IPS DF 6.9 (cell line): ENCODE data around the gene NES.
A peak's percentile ranks its signal among the peaks of the same experiment; 100 is the strongest.

Source experiments
- DNase-seq: peaks from one replicate; pipeline ENCODE4 v3.0.0-alpha.2; 2013; ENCODE audit warnings: low read depth, low spot score
- H3K27ac ChIP-seq: one replicate; pipeline ENCODE4 v1.5.1; 2013; ENCODE audit warnings: low read length, control low read depth
- H3K27me3 ChIP-seq: 2 replicates; pipeline ENCODE4 v1.6.1; 2013; ENCODE audit warnings: mild to moderate bottlenecking, low read length; ENCODE audit not compliant: control insufficient read depth, insufficient read depth
- H3K36me3 ChIP-seq: 2 replicates; pipeline ENCODE4 v1.6.1; 2013; ENCODE audit warnings: low read length; ENCODE audit not compliant: control insufficient read depth, insufficient read depth
- H3K4me1 ChIP-seq: 2 replicates; pipeline ENCODE4 v1.6.1; 2013; ENCODE audit warnings: low read length; ENCODE audit not compliant: control insufficient read depth, insufficient read depth
- H3K4me3 ChIP-seq: 2 replicates; pipeline ENCODE4 v1.5.1; 2013; ENCODE audit warnings: mild to moderate bottlenecking, low read length
- H3K9me3 ChIP-seq: 2 replicates; pipeline ENCODE4 v1.6.1; 2013; ENCODE audit warnings: low read length, inconsistent platforms; ENCODE audit not compliant: control insufficient read depth, insufficient read depth
- WGBS: extraction: QIAGEN DNeasy Blood & Tissue Kit; methylation state at CpG from one replicate; pipeline ENCODE4 v1.1.7; 2013; ENCODE audit warnings: mixed read lengths, missing lambda C conversion rate; ENCODE audit not compliant: insufficient read length, insufficient coverage; 5-methylcytosine and 5-hydroxymethylcytosine counted together

Gene NES

GRCh38 chr1:156709757-156710489, 32.7 kb upstream of the NES start:
- Histone ChIP-seq H3K27me3 (no peaks in the 10 kb centered on the region), H3K36me3 (no peaks in the 10 kb centered on the region), H3K27ac (no peak overlapping the region), H3K9me3 (no peaks in the 10 kb centered on the region), H3K4me1 (peaks cover 16% of the 10 kb centered on the region), H3K4me3 (no peak overlapping the region)
- no peak for DNase-seq
- WGBS, result no CpG with 5 or more reads among the region's 11 CpGs

GRCh38 chr1:156709031-156709430, 31.8 kb upstream of the NES start:
- peaks cover 18% of the 10 kb centered on the region for H3K4me1 ChIP-seq
- no peak overlapping the region for H3K27ac ChIP-seq
- H3K4me3 ChIP-seq, result no peak overlapping the region

GRCh38 chr1:156708218-156708661, 31.0 kb upstream of the NES start:
- Histone ChIP-seq H3K27ac (peak overlapping the region; percentile 23), H3K36me3 (no peaks in the 10 kb centered on the region), H3K4me1 (peaks cover 20% of the 10 kb centered on the region), H3K27me3 (peaks cover 2% of the 10 kb centered on the region; the same call in 1 of the 2 replicates), H3K4me3 (no peak overlapping the region), H3K9me3 (no peaks in the 10 kb centered on the region)
- DNase-seq, result no peak
- no CpG with 5 or more reads among the region's 4 CpGs for WGBS

More at GRCh38 chr1:156709031-156709430, 31.8 kb upstream of the NES start:
- WGBS, result no CpG with 5 or more reads among the region's 4 CpGs
- no peak for DNase-seq
- Histone ChIP-seq H3K36me3 (no peaks in the 10 kb centered on the region), H3K9me3 (no peaks in the 10 kb centered on the region), H3K27me3 (peaks cover 2% of the 10 kb centered on the region; the same call in 1 of the 2 replicates)

GRCh38 chr1:156707417-156708217, 30.4 kb upstream of the NES start:
- Histone ChIP-seq H3K27ac (peak overlapping the region; percentile 23), H3K9me3 (no peaks in the 10 kb centered on the region), H3K36me3 (no peaks in the 10 kb centered on the region), H3K4me3 (peak overlapping the region; percentile 3; the same call in 1 of the 2 replicates), H3K27me3 (peaks cover 2% of the 10 kb centered on the region; the same call in 1 of the 2 replicates), H3K4me1 (peaks cover 20% of the 10 kb centered on the region)
- DNase-seq, result no peak
- no CpG with 5 or more reads among the region's 8 CpGs for WGBS

GRCh38 chr1:156706657-156707416, 29.6 kb upstream of the NES start:
- no CpG with 5 or more reads among the region's 29 CpGs for WGBS
- Histone ChIP-seq H3K27me3 (peaks cover 2% of the 10 kb centered on the region; the same call in 1 of the 2 replicates), H3K4me3 (peak overlapping the region; percentile 27; the same call in 1 of the 2 replicates), H3K9me3 (no peaks in the 10 kb centered on the region), H3K27ac (peak overlapping the region; percentile 8), H3K36me3 (no peaks in the 10 kb centered on the region), H3K4me1 (peaks cover 20% of the 10 kb centered on the region)
- DNase-seq, result no peak

- no CpG with 5 or more reads among the region's 45 CpGs for WGBS
- H3K4me1 ChIP-seq, result peaks cover 17% of the 10 kb centered on the region
- no peaks in the 10 kb centered on the region for H3K36me3 ChIP-seq
- H3K9me3 ChIP-seq, result no peaks in the 10 kb centered on the region
- peak overlapping the region; percentile 44; the same call in 1 of the 2 replicates for H3K4me3 ChIP-seq
- DNase-seq, result no peak
- no peak overlapping the region for H3K27ac ChIP-seq
- peaks cover 2% of the 10 kb centered on the region; the same call in 1 of the 2 replicates for H3K27me3 ChIP-seq
Measured at GRCh38 chr1:156705918-156706656, 28.9 kb upstream of the NES start.

GRCh38 chr1:156705321-156705917, 28.2 kb upstream of the NES start, which contains the start of gene CRABP2:
TSS of gene CRABP2 (minus strand) at chr1:156705583. CDS start at chr1:156705446, 137 bp downstream.
- H3K27me3 ChIP-seq, result peaks cover 2% of the 10 kb centered on the region; the same call in 1 of the 2 replicates

GRCh38 chr1:156704930-156705320, 27.7 kb upstream of the NES start:
- peak overlapping the region; percentile 44; the same call in 1 of the 2 replicates for H3K4me3 ChIP-seq
- DNase-seq, result no peak
- peaks cover 14% of the 10 kb centered on the region for H3K4me1 ChIP-seq
- peaks cover 2% of the 10 kb centered on the region; the same call in 1 of the 2 replicates for H3K27me3 ChIP-seq
- peaks cover 10% of the 10 kb centered on the region; the same call in 1 of the 2 replicates for H3K36me3 ChIP-seq
- no peaks in the 10 kb centered on the region for H3K9me3 ChIP-seq
- WGBS, result no CpG with 5 or more reads among the region's 29 CpGs
- H3K27ac ChIP-seq, result no peak overlapping the region

More at GRCh38 chr1:156705321-156705917, 28.2 kb upstream of the NES start, which contains the start of gene CRABP2:
- H3K36me3 ChIP-seq, result peaks cover 5% of the 10 kb centered on the region; the same call in 1 of the 2 replicates
- no peak within 1 kb of the TSS for H3K27ac ChIP-seq
- no peak for DNase-seq
- H3K4me3 ChIP-seq, result peak within 1 kb of the TSS; percentile 44; the same call in 1 of the 2 replicates
- H3K9me3 ChIP-seq, result no peaks in the 10 kb centered on the region
- peaks cover 17% of the 10 kb centered on the region for H3K4me1 ChIP-seq
- WGBS, result no CpG with 5 or more reads among the region's 42 CpGs

GRCh38 chr1:156704166-156704711, 27.0 kb upstream of the NES start:
- DNase-seq, result no peak
- Histone ChIP-seq H3K36me3 (peaks cover 13% of the 10 kb centered on the region), H3K27ac (no peak overlapping the region), H3K27me3 (peaks cover 2% of the 10 kb centered on the region; the same call in 1 of the 2 replicates), H3K4me1 (peaks cover 10% of the 10 kb centered on the region), H3K4me3 (peak overlapping the region; percentile 44; the same call in 1 of the 2 replicates), H3K9me3 (no peaks in the 10 kb centered on the region)
- no CpG with 5 or more reads among the region's 10 CpGs for WGBS
